Measurements from ENCODE around the gene PRKRA.

PRKRA gene

GRCh38 chr2:178455947-178456346 lies 5.0 kb upstream of the PRKRA start:
- H3K4me1 ChIP-seq (ENCODE audit: insufficient read depth, low read length), result no peaks in the 10 kb centered on the region
- H3K9ac ChIP-seq (ENCODE audit: low read depth, low read length), result no peak overlapping the region
- no peak overlapping the region for H3K27ac ChIP-seq (ENCODE audit: low read length)
- H3K36me3 ChIP-seq (ENCODE audit: insufficient read depth, low read depth, low read length), result no peaks in the 10 kb centered on the region
- no peaks in the 10 kb centered on the region for H3K27me3 ChIP-seq (ENCODE audit: insufficient read depth, low read length)
- no peaks in the 10 kb centered on the region for H3K9me3 ChIP-seq (ENCODE audit: insufficient read depth, low read depth, low read length)
- H3K4me3 ChIP-seq (ENCODE audit: low read length), result no peak overlapping the region

GRCh38 chr2:178452870-178453269 lies 1.9 kb upstream of the PRKRA start:
- Histone ChIP-seq H3K4me1 (ENCODE audit: insufficient read depth, low read length) (peaks cover 3% of the 10 kb centered on the region; the same call in 1 of the 2 replicates), H3K36me3 (ENCODE audit: insufficient read depth, low read depth, low read length) (peaks cover 17% of the 10 kb centered on the region; the same call in 1 of the 2 replicates), H3K4me3 (ENCODE audit: low read length) (no peak overlapping the region), H3K9me3 (ENCODE audit: insufficient read depth, low read depth, low read length) (no peaks in the 10 kb centered on the region), H3K9ac (ENCODE audit: low read depth, low read length) (no peak overlapping the region), H3K27ac (ENCODE audit: low read length) (no peak overlapping the region), H3K27me3 (ENCODE audit: insufficient read depth, low read length) (no peaks in the 10 kb centered on the region)

GRCh38 chr2:178452334-178452733 lies 1.4 kb upstream of the PRKRA start:
- H3K27me3 ChIP-seq (ENCODE audit: insufficient read depth, low read length), result no peaks in the 10 kb centered on the region
- no peaks in the 10 kb centered on the region for H3K9me3 ChIP-seq (ENCODE audit: insufficient read depth, low read depth, low read length)
- peaks cover 3% of the 10 kb centered on the region; the same call in 1 of the 2 replicates for H3K4me1 ChIP-seq (ENCODE audit: insufficient read depth, low read length)
- no peak overlapping the region for H3K27ac ChIP-seq (ENCODE audit: low read length)
- H3K36me3 ChIP-seq (ENCODE audit: insufficient read depth, low read depth, low read length), result peaks cover 22% of the 10 kb centered on the region
- H3K9ac ChIP-seq (ENCODE audit: low read depth, low read length), result peak overlapping the region; percentile 97; the same call in 1 of the 2 replicates
- H3K4me3 ChIP-seq (ENCODE audit: low read length), result no peak overlapping the region

- H3K9ac ChIP-seq (ENCODE audit: low read depth, low read length), result peak overlapping the region; percentile 97; the same call in 1 of the 2 replicates
- no peaks in the 10 kb centered on the region for H3K27me3 ChIP-seq (ENCODE audit: insufficient read depth, low read length)
- H3K36me3 ChIP-seq (ENCODE audit: insufficient read depth, low read depth, low read length), result peaks cover 36% of the 10 kb centered on the region
- H3K9me3 ChIP-seq (ENCODE audit: insufficient read depth, low read depth, low read length), result no peaks in the 10 kb centered on the region
- H3K4me1 ChIP-seq (ENCODE audit: insufficient read depth, low read length), result peaks cover 3% of the 10 kb centered on the region; the same call in 1 of the 2 replicates
- H3K27ac ChIP-seq (ENCODE audit: low read length), result no peak overlapping the region
- H3K4me3 ChIP-seq (ENCODE audit: low read length), result peak overlapping the region; percentile 76
Observed at GRCh38 chr2:178450524-178450773, 526 bp downstream of the PRKRA start.

- peaks cover 3% of the 10 kb centered on the region; the same call in 1 of the 2 replicates for H3K4me1 ChIP-seq (ENCODE audit: insufficient read depth, low read length)
- no peaks in the 10 kb centered on the region for H3K27me3 ChIP-seq (ENCODE audit: insufficient read depth, low read length)
- H3K9ac ChIP-seq (ENCODE audit: low read depth, low read length), result peak overlapping the region; percentile 97; the same call in 1 of the 2 replicates
- peaks cover 42% of the 10 kb centered on the region for H3K36me3 ChIP-seq (ENCODE audit: insufficient read depth, low read depth, low read length)
- H3K9me3 ChIP-seq (ENCODE audit: insufficient read depth, low read depth, low read length), result no peaks in the 10 kb centered on the region
- no peak overlapping the region for H3K27ac ChIP-seq (ENCODE audit: low read length)
- H3K4me3 ChIP-seq (ENCODE audit: low read length), result peak overlapping the region; percentile 76
Observed at GRCh38 chr2:178449700-178450523, 1.1 kb downstream of the PRKRA start.

GRCh38 chr2:178448968-178449661 lies 1.9 kb downstream of the PRKRA start:
- Histone ChIP-seq H3K4me1 (ENCODE audit: insufficient read depth, low read length) (peaks cover 3% of the 10 kb centered on the region; the same call in 1 of the 2 replicates), H3K36me3 (ENCODE audit: insufficient read depth, low read depth, low read length) (peaks cover 50% of the 10 kb centered on the region), H3K4me3 (ENCODE audit: low read length) (peak overlapping the region; percentile 76), H3K9me3 (ENCODE audit: insufficient read depth, low read depth, low read length) (no peaks in the 10 kb centered on the region), H3K27me3 (ENCODE audit: insufficient read depth, low read length) (no peaks in the 10 kb centered on the region), H3K27ac (ENCODE audit: low read length) (no peak overlapping the region), H3K9ac (ENCODE audit: low read depth, low read length) (peak overlapping the region; percentile 97; the same call in 1 of the 2 replicates)

GRCh38 chr2:178441426-178441825 lies 9.5 kb downstream of the PRKRA start:
- no peak overlapping the region for H3K9ac ChIP-seq (ENCODE audit: low read depth, low read length)
- H3K4me3 ChIP-seq (ENCODE audit: low read length), result no peak overlapping the region
- H3K9me3 ChIP-seq (ENCODE audit: insufficient read depth, low read depth, low read length), result no peaks in the 10 kb centered on the region
- peaks cover 97% of the 10 kb centered on the region for H3K36me3 ChIP-seq (ENCODE audit: insufficient read depth, low read depth, low read length)
- no peak overlapping the region for H3K27ac ChIP-seq (ENCODE audit: low read length)
- no peaks in the 10 kb centered on the region for H3K27me3 ChIP-seq (ENCODE audit: insufficient read depth, low read length)
- no peaks in the 10 kb centered on the region for H3K4me1 ChIP-seq (ENCODE audit: insufficient read depth, low read length)

- H3K9me3 ChIP-seq (ENCODE audit: insufficient read depth, low read depth, low read length), result no peaks in the 10 kb centered on the region
- H3K4me1 ChIP-seq (ENCODE audit: insufficient read depth, low read length), result no peaks in the 10 kb centered on the region
- peaks cover 98% of the 10 kb centered on the region for H3K36me3 ChIP-seq (ENCODE audit: insufficient read depth, low read depth, low read length)
- no peak overlapping the region for H3K9ac ChIP-seq (ENCODE audit: low read depth, low read length)
- no peak overlapping the region for H3K27ac ChIP-seq (ENCODE audit: low read length)
- H3K27me3 ChIP-seq (ENCODE audit: insufficient read depth, low read length), result no peaks in the 10 kb centered on the region; the same call in 1 of the 2 replicates
- H3K4me3 ChIP-seq (ENCODE audit: low read length), result no peak overlapping the region
Observed at GRCh38 chr2:178436662-178437061, 14.3 kb downstream of the PRKRA start.

GRCh38 chr2:178429336-178429735 lies 21.6 kb downstream of the PRKRA start:
- no peak overlapping the region for H3K27ac ChIP-seq (ENCODE audit: low read length)

GRCh38 chr2:178428396-178428806 lies 22.6 kb downstream of the PRKRA start:
- Histone ChIP-seq H3K36me3 (ENCODE audit: insufficient read depth, low read depth, low read length) (peaks cover 58% of the 10 kb centered on the region), H3K27ac (ENCODE audit: low read length) (no peak overlapping the region), H3K9ac (ENCODE audit: low read depth, low read length) (no peak overlapping the region)

More at GRCh38 chr2:178429336-178429735, 21.6 kb downstream of the PRKRA start:
- Histone ChIP-seq H3K4me1 (ENCODE audit: insufficient read depth, low read length) (no peaks in the 10 kb centered on the region), H3K9me3 (ENCODE audit: insufficient read depth, low read depth, low read length) (no peaks in the 10 kb centered on the region), H3K27me3 (ENCODE audit: insufficient read depth, low read length) (no peaks in the 10 kb centered on the region; the same call in 1 of the 2 replicates), H3K9ac (ENCODE audit: low read depth, low read length) (no peak overlapping the region), H3K36me3 (ENCODE audit: insufficient read depth, low read depth, low read length) (peaks cover 67% of the 10 kb centered on the region), H3K4me3 (ENCODE audit: low read length) (no peak overlapping the region)

GRCh38 chr2:178427458-178427857 lies 23.5 kb downstream of the PRKRA start:
- no peak overlapping the region for H3K27ac ChIP-seq (ENCODE audit: low read length)
- no peaks in the 10 kb centered on the region for H3K9me3 ChIP-seq (ENCODE audit: insufficient read depth, low read depth, low read length)
- H3K9ac ChIP-seq (ENCODE audit: low read depth, low read length), result no peak overlapping the region
- H3K4me1 ChIP-seq (ENCODE audit: insufficient read depth, low read length), result no peaks in the 10 kb centered on the region
- H3K36me3 ChIP-seq (ENCODE audit: insufficient read depth, low read depth, low read length), result peaks cover 48% of the 10 kb centered on the region
- H3K4me3 ChIP-seq (ENCODE audit: low read length), result no peak overlapping the region
- no peaks in the 10 kb centered on the region; the same call in 1 of the 2 replicates for H3K27me3 ChIP-seq (ENCODE audit: insufficient read depth, low read length)

More at GRCh38 chr2:178428396-178428806, 22.6 kb downstream of the PRKRA start:
- Histone ChIP-seq H3K27me3 (ENCODE audit: insufficient read depth, low read length) (no peaks in the 10 kb centered on the region; the same call in 1 of the 2 replicates), H3K4me1 (ENCODE audit: insufficient read depth, low read length) (no peaks in the 10 kb centered on the region), H3K9me3 (ENCODE audit: insufficient read depth, low read depth, low read length) (no peaks in the 10 kb centered on the region), H3K4me3 (ENCODE audit: low read length) (no peak overlapping the region)
